ENCODE data around the gene ZBTB17.
"Not testable (repeated sequence)": the region's sequence is repeated elsewhere in the genome, so short reads cannot be mapped to it uniquely, and the experiment has no call there.

Gene ZBTB17

GRCh38 chr1:15892857-15893599 is 82.9 kb downstream of the ZBTB17 start:
- not testable (repeated sequence) for DNase-seq
